Activated T-helper 9 cell treated with anti-CD3 and anti-CD28 coated beads, Interleukin-2, amount 50 U/mL, for 16 hours (primary cell): Measurements from ENCODE around the gene LIPA.
"Not testable (repeated sequence)": the region's sequence is repeated elsewhere in the genome, so short reads cannot be mapped to it uniquely, and the experiment has no call there.

ENCODE experiments used
- DNase-seq: peaks from one replicate; pipeline ENCODE4 v3.0.0-alpha.2; 2020; ENCODE audit warnings: low read depth

Gene LIPA

DNA sequence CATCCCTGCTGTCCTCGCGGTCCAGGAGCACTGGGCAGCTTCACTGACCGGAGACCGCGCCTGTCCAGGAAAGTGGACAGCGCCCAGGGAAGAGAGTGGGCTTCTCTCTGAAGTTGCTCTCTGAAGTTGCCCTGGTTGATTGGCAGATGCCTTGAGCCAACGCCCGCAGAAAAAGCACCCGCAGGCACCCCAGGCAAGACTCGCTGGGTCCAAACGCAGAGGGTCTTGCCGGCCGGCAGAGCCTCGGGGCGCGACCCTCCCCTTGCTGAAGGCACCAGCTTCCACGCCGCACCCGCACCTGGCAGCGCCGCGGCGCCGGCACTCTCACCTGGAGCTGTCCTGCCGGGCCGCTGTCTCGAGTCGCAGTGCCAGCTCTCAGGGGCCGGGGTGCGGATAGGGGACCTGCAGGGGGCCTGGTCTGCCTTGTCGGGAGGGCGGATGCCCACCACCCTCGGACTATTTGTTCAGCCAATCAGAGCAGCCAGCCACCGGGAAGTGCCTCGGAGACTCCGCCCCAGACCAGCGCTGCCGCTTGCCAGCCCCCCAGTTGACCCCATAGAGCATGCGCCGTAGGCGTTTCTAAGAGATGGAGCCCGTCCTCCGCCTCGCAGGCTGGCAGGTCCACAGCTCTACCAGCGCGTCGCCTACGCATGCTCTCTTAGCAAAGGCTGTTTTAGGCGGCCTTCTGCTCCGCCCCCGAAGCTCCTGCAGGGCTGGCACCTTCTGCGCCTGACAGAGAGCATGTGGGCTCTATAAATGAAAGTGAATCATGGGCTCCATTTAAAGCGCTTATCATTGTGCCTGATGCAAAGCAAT is at the start of gene LIPA:
Gene LIPA (minus strand): TSS at position 367 of the 816 bp plus-strand sequence. CDS start 4,127 bp downstream, outside the sequence.
- DNase-seq, result peak; percentile 90

DNA sequence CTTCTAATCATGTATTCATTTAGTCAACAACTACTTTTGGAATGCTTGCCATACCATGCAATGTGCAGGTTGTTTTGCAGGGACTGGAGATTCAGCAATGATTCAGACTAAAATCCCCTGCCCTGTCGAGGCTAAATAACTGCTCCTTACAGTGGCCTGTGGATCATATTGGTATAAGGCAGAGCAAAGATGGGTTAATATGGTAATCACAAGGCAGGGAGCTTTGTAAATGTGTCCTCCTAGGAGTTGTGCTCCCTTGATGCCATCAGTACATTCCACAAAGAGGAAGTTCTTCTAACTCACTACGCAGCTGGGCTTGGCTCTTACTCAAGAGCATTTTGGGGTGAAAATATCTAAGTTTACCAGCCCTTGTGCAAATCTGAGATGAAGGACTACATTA is 49.7 kb upstream of the LIPA start:
- no peak for DNase-seq

DNA sequence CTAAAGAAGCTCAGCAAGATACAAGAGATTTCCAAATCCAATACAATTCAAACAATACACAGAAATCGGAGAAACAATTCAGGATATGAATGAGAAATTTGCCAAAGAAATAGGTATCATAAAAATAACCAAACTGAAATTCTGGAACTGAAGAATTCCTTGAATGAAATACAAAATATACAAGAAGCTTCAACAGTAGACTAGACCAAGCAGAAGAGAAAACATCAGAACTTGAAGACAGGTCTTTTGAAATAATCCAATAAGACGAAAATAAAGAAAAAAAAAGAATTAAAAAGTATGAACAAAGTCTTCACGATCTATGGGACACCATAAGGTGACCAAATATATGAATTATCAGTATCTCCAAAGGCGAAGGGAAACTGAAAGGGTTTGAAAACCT is 47.5 kb upstream of the LIPA start:
- no peak for DNase-seq

DNA sequence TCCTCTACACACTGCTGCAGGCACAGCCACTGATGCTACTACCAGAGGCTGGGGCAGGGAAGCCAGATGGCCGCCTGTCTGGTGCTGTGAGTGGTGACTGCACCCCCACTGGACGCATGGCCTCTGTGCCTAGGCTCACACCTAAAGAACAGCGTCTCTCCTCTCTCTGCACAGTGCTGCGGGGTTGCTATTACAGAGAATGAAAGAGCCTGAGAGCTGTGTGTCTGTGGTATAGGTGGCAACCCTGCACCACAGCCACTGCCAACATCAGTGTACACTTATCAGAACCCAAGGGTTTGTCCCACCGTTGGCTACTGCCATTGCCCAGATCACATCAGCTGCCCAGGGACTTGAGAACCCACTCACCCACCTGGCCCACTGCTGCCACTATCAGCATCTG is 46.2 kb upstream of the LIPA start:
- DNase-seq, result no peak

DNA sequence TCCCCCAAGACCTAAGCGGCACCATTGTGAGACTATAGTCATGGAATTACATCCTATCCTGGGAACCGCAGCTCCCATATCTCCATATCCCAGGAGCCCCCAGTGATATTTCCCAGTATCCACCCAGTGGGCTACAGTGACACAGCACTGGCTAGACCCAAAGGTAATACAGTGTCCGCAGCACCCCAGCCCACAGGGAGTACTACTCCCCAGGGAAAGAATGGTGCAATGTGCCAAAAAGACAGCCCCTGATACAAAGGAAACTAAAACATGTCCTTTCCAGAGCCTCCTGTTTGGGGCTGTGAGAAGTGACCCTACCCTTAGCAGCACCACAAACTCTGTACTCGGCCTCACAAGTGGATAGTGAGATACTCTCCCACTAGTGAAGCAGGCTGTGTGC is 45.8 kb upstream of the LIPA start:
- DNase-seq, result no peak

DNA sequence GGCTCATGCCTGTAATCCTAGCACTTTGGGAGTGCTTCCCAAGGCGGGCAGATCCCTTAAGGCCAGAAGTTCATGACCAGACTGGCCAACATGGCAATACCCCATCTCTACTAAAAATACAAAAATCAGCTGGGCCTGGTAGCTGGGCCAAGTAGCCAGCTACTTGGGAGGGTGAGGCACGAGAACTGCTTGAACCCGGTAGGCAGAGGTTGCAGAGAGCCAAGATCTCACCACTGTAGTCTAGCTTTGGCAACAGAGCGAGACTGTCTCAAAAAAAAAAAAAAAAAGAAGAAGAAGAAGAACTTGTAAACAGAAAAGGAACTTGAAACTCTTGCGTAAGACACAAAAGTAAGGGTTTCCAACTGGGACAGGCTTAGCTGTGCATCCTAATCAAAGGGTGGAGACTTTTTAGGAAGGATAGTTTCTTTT is 44.7 kb upstream of the LIPA start:
- DNase-seq, result no peak

DNA sequence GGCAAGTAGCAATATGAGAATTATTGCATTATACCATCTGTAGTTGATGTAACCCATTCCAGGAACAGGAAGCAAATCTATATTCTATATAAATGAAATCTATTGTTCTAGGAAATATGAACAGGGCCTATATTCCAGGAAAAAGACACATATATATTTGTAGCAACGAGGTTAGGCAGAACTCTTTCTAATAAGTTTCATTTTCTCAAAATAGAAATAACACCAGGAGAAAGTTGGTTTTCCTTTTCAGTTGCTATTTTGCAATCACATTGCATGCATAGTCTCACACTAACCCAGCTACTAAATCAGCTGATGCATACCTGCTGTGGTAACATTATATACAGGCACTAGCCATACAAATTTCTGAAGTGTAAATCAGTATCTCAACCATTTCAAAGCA is 44.0 kb upstream of the LIPA start:
- no peak for DNase-seq

DNA sequence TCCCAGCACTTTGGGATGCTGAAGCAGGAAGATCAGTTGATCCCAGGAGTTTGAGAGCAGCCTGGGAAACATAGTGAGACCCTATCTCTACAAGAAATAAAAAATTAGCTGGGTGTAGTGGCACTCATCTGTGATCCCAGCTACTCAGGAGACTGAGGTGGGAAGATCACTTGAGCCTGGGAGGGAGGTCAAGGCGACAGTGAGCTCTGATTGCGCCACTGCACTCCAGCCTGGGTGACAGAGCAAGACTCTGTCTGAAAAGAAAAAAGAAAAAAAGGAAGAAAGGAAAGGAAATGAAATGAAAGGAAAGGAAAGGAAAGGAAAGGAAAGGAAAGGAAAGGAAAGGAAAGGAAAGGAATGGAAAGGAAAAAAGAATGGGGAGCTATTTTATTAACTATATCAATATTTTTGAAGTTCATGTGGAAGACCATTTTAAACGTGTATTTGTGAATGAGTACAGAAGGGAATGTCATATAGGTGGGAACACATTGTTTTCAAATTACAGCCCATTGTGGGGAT is 43.2 kb upstream of the LIPA start:
- DNase-seq, result no peak

DNA sequence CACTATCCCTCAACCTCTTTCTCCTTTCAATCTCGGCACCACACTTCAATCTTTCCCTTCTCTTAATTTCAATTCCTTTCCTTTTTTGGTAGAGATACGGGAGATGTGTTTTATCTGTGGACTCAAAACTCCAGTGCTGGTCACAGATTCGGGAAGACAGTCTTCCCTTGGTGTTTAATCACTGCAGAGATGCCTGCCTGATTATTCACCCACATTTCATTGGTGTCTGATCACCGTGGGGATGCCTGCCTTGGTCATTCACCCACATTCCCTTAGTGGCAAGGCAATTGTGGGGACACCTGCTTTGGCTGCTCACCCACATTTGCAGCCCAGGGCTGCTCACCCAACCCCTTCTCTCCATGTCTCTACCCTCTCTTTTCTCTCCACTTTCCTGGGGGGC is 33.7 kb upstream of the LIPA start:
- DNase-seq, result not testable (repeated sequence)

DNA sequence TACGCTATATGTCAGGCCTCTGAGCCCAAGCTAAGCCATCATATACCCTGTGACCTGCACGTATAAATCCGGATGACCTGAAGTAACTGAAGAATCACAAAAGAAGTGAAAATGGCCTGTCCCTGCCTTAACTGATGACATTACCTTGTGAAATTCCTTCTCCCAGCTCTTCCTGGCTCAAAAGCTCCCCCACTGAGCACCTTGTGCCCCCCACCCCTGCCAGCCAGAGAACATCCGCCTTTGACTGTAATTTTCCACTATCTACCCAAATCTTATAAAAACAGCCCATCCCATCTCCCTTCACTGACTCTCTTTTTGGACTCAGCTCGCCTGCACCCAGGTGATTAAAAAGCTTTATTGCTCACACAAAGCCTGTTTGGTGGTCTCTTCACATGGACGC is 33.1 kb upstream of the LIPA start:
- DNase-seq, result not testable (repeated sequence)

DNA sequence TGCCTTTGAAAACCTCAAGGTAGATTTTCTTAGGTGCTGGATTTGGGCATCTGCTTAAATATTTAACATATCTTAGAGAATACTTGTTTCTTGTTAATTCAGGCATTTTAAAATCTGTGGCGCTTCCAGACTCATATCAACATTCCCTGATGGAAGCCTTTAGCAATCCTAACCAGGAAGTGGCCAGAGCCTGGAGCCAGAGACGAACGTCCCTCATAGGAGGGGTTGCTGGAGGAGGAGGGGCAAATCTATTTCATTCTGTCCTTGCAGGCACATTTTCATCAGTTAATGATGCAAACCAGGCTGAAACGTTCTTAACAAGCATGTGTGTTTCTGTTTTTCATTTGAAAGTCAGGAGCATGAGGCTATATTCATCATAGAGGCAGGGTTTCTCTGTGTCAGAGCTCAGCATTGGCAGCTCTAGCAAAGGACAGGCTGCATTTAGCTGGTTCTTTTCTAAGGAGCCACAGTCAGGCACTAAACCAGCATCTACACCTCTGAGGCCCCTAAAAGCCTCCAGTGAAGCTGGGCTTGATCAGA is 32.4 kb upstream of the LIPA start:
- DNase-seq, result no peak

DNA sequence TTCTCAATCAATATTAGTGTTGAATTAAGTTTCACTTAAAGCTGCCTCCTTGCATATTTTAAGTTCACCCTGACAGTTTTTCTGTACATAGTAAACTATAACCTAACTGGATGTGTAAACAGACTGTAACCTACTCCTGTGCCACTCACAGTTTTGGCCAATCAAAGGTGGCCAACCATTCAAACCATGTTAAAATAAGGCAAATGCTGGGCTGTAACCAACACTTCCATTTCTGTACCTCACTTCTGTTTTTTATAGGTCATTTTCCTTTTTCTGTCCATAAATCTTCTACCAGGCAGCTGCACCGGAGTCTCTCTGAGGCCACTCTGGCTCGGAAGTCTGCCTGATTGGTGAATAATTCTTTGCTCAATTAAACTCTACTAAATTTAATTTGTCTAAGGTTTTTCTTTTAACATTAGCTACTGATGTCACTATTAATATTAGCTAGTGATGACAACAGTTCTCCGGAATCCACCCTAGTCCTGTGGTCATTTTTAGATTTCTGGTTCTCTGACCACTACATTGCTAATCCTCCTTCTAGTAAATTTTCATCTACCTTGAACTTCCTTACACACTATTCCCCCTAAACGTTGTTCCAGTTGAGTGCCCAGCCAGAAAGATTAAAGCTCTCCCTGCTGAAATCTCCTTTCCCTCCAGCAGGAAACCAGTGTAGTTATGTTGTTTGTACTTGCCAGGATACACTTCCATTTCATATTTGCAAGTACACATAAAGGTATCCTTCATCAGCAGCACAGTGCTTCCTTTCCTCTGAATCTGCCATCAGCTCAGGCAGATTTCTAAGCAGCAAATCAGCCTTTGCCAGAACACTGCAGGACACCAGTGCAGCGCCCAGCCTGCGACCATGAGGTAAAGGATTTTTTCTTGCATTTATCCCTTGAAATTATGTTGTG is 31.7 kb upstream of the LIPA start:
- no peak for DNase-seq

DNA sequence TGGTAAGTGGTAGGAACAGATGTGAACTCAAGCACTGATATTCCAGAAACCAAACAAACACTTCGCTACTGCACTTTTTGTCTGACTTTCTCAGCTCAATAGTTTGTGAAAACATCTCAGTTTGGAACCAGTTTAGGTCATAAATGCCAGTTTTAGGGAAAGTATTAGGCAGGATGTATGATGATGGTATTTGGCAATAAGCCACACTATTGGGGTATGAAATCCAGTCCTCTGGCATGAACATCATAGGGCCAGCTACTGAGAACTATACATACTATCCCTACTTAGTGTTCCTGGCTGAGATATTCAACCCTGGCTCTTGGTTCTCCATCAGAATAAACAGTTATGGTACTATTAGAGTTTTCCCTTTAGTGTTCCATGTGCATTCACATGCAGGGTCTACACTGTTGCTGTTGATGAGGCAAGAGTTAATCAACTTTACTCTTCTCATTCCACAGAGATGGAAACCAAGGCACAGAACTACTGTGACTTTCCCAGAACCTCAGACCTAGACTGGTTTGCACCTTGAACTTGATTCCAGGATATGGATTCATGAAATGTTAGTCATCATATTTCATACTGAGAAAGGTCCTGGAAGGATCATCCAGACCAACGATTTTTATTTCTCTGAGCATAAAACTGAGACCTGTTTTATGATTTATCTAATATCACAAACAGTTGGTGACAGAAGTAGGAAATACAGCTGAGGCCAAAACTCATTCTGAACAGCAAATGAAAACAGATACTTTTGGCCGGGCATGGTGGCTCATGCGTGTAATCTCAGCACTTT is 30.2 kb upstream of the LIPA start:
- no peak for DNase-seq

DNA sequence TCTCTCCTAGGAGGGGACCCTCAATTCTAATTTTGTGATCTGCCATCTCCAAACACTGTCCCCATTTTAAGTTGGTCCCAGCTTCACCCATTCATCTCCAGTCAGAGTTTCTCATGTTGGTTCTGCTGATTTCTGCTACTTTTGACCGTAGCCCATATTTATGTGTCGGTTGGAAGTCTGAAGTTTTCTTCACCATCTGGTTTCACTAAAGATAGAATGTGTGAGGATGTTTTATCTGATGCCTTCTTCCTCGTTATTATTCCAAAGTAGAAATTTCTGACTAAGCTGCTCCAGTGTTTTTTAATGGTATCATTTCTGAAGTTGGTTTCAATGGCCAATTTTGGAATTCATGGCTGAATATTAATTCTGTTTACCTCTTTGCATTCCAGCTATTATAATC is 28.9 kb upstream of the LIPA start:
- DNase-seq, result no peak

DNA sequence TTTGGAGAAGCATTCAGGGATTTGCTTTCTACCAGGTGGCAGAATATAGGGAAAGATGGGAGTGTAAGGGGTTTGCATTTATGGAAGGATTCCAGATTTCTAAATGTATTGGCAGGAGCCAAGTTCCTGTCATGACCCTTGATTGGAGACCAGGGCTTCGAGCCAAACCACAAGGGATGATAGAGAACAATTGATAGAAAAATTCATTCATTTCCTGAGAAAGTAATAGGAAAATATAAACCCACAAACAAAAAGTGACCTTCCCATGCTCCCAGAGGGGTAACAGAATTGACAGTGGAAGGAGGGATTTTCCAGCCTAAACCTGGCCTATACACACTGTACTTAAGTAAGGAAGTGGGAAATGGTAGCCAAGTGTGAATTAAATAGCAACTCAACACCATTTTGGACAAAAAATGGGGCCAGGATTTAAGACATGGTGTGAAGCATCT is 27.9 kb upstream of the LIPA start:
- no peak for DNase-seq

DNA sequence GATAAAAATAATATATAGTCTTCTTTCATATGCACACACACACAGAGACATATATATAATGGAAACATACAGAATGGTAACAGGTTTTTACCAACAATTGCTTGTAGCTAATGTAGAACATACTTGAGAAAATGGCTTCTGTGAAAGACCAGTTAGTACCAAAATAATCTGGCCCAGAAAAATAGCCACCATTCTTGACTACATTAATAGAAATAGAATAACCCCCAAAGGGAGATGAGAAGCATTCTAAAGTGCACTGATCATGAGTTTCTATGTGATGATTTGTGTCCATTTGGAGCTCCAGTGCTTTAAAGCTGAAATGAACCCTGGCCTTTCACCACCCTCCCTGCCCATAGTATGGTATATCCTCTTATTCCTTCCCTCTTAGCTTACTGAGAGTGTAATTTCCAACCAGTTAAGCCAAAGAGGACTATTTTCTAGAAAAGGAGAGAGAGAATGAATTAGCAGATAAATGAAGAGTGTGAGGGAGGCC is 27.4 kb upstream of the LIPA start:
- no peak for DNase-seq

DNA sequence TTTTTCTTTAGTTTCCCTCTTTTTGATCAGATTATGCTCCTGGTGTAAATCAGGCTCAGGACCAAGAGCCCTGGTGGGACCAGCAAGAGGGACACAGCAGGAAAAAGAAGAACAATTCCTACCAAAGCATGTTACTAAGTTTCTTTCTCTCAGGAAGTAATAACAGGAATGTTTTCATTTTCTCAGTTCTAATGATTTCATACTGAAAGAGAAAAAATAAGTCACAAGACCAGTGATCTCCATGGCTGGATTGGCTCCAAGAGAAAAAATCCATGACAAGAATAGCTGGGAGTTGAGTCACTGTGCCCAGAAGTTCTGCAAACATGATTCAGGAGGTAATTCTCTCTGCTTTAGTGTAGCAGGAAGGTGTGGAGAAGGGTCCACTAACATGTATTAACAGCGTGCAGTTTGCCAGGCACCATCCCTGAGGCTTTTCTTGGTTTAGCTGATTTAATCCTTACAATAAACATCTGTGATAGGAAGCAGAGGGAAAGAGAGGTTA is 26.5 kb upstream of the LIPA start:
- DNase-seq, result no peak

DNA sequence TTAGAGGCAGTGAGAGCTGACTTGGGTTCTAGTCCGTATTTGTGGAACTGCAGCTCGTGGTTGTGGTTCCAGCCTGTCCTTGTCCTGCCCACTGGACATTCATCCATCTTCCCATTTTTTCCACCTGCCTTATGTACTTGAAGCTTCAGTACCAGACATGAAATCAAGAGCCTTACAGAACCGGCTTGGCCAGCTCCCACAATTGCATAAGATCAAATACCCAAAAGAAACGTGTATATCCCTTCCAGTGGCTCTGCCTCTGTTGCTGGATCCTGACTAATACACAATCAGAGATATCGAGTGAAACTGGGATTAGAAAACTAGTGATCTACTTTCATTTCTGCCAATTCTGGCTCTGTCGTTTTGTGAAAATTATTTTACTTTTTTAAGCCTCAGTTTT is 23.8 kb upstream of the LIPA start:
- no peak for DNase-seq

DNA sequence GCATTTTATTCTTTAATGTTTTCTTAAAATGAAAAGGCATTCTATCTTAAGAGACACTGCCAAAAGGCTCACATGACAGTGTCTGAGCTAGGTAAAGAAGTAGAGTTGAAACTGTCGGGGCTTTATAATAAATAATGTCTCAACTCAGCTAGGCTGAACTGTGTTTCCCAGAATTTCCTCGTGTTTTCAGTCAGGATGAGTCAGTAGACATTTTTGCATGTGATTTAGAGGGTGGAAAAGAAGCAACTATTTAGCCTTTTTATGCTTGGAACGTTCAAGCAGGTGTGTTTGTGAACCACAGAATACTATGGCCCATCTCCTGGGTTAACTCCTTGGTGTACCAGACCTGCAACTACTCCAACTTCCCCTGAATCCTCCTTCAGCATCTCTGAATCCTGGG is 23.4 kb upstream of the LIPA start:
- DNase-seq, result no peak

DNA sequence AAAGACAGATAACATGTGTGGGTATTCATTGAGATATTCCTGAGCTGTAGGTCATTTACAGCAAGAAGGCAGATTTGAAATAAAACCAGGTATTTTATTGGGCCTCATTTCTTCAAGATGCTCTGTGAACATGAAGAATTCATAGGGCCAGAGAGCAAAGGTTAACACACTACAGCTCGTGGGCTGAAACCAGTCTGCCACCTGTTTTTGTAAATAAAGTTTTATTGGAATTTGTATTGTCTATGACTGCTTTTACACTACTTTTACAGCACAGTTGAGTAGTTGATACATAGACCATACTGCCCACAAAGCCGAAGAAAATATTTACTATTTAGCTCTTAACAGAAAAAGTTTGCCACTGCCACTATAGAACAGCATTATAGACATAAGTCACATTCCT is 22.1 kb upstream of the LIPA start:
- no peak for DNase-seq

DNA sequence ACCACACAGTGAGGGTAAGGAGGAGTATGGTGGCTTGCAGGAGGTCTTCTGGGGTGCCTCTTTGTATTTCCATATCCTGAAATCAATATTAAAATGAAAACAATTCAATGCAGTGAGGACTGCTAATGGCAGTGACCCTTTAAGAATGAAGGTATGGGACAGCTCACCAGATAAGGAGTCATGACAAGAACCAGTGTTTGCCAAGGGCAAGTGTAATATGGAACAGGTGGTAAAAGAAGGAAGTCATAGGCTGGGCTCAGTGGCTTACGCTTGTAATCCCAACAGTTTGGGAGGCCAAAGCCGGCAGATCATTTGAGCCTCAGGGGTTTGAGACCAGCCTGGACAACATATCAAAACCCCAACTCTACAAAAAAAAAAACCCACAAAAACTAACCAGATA is 20.0 kb upstream of the LIPA start:
- no peak for DNase-seq

DNA sequence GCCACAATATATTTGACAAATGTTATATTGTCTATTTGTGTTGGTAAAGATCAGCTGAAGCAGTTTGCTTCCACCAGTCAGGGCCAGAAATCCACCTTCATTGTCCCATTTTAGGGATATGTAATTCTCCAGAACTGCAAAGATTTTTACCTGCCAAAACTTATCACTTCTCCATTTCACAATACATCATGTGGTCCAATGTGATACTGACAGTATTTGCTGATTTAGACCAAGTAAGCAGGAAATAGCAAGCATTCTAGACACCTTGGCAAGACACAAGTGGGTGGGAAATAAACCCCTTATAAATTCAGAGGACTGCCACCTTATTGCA is 18.5 kb upstream of the LIPA start:
- no peak for DNase-seq
